GM23248 (cell line): ENCODE results near the gene TMEM150B.

ENCODE experiments used
- EZH2 ChIP-seq: fragments of 200-600 bp; sonication (generic); IDR thresholded peaks from 2 replicates; pipeline ENCODE4 v1.6.1; 2018; ENCODE audit warnings: antibody characterized with exemption, mild to moderate bottlenecking; ENCODE audit not compliant: insufficient read depth, poor library complexity, severe bottlenecking
- EZH2phosphoT487 ChIP-seq: fragments of 200-600 bp; sonication (generic); IDR thresholded peaks from 2 replicates; pipeline ENCODE4 v1.6.1; 2018; ENCODE audit warnings: antibody characterized with exemption, moderate library complexity, mild to moderate bottlenecking, low read depth; ENCODE audit not compliant: insufficient read depth

GRCh38 chr19:55321466-55322137, 3.5 kb downstream of the TMEM150B start:
- no peak for TF ChIP-seq EZH2
- TF ChIP-seq EZH2phosphoT487: no peak
